Hematopoietic multipotent progenitor cell treated with erythropoietin and hydrocortisone succinate and interleukin-3 and kit ligand, for 6 days (in vitro differentiated cells): Measurements from ENCODE around the gene PPA1.
"Not testable (repeated sequence)": the region's sequence is repeated elsewhere in the genome, so short reads cannot be mapped to it uniquely, and the experiment has no call there.

ENCODE experiments used
- DNase-seq: peaks from one replicate; pipeline ENCODE4 v3.0.0-alpha.2; 2015

The PPA1 gene

DNA sequence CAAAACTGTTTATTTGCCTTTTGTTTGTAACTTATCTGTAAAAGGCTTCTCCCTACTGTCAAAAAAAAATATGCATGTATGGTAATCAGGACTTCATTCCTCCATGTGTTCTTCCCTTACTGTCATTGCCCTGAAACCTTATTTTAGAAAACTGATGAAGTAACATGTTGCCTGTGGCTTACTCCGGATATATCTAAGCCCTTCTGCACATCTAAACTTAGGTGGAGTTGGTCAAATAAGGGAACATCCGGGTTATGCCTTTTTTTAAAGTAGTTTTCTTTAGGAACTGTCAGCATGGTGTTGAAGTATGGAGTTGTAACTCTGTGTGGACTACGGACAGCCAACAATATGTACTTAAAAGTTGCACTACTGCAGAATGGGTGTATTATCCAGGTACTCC is 69.1 kb downstream of the PPA1 start:
- no peak for DNase-seq

DNA sequence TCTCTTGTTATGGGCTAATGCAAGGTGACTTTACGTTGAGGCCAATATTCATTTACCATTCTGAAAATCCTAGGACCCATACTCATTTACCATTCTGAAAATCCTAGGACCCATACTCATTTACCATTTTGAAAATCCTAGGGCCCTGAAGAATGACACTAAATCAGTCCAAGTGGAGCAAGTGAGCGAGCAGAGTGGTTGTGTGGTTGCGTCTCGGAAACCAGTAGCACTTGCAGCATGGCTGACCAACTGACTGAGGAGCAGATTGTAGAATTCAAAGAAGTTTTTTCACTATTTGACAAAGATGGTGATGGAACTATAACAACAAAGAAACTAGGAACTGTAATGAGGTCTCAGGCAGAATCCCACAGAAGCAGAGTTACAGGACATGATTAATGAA is 69.8 kb downstream of the PPA1 start:
- DNase-seq = no peak

DNA sequence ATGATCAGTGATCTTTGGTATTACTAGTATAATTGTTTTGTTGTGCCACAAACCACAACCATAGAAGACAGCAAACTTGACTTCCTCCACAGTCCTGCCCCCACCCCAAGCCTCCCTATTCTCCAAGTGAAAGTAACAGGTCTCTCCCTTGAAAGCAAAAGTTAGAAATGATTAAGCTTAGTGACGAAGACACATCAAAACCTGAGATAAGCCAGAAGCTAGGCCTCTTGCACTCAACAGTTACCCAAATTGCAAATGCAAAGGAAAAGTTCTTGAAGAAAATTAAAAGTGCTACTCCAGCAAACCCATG is 70.4 kb downstream of the PPA1 start:
- peak; percentile 24 for DNase-seq

DNA sequence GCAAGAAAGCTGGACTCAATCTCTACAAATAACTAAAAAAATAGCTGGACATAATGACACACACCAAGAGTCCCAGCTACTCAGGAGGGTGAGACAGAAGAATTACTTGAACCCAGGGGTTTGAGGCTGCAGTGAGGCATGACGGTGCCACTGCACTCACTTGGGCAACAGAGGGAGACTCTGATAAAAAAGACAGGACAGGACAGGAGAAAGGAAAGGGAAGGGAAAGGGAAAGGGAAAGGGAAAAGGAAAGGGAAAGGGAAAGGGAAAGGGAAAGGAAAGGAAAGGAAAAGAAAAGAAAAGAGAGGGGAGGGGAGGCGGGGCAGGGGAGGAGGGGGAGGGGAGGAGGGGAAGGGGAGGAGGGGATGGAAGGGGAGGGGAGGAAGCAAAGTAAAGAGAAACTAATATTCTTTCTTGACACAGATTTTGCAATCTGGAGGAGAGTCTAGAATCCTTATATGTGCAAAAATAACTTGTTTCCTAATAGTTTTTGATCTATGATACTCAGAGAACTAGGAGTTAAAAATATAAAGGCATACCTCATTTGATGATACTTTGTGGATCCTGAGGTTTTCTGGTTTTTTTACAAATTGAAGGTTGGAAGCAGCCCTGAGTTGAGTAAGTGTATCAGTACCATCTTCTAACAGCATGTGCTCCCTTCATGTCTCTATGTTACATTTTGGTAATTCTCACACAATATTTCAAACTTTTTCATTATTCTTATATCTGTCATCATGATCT is 70.9 kb downstream of the PPA1 start:
- no peak for DNase-seq

DNA sequence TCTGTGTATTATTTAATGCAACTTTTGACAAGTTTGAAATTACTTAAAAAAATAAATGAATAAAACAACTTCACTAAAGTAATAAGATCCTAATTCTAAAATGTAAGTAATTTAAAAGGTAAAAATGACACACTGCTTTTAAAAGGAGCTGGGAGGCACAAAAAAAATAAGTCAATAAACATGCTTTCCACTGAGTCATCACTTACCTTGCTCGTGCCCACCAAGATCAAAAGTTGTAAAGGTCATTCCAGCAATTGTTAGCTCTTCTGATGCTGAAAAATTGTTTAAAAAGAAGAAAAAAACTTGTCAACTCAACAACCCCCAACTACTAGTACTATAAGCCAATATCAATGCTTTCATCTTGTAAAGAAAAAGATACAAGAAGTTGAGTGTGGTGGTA is 72.4 kb downstream of the PPA1 start:
- no peak for DNase-seq

DNA sequence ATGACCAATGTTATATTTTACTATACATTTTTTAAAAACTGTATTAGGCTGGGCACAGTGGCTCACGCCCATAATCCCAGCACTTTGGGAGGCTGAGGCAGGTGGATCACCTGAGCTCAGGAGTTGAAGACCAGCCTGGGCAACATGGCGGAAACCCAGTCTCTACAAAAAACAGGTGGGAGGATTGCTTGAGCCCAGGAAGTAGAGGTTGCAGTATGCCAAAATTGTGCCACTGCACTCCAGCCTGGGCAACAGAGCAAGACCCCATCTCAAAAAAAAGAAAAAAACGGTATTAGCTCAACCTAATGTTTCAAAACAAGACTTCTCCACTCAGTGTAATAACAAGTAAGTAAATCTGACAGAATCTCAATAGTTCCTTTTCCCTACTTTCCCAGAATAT is 73.9 kb downstream of the PPA1 start:
- not testable (repeated sequence) for DNase-seq

DNA sequence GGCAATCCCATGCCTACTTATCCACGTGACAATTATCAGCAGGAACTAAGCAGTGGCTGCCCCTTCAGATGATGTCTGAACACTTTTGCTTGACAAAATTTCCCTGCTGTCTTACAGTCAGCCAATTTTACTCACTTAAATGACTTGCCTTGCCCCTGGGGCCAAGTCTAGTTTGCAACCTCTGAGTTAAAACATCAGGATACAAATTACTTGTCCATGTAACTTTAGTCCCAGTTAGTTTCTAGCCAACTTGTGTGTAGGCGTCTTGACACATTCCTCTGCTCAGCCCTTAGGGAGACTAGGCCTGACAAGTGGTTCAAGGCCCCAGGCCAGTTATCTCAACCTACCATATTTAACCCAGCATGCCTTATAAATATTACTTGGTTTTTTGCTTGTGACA is 75.1 kb downstream of the PPA1 start:
- no peak for DNase-seq

DNA sequence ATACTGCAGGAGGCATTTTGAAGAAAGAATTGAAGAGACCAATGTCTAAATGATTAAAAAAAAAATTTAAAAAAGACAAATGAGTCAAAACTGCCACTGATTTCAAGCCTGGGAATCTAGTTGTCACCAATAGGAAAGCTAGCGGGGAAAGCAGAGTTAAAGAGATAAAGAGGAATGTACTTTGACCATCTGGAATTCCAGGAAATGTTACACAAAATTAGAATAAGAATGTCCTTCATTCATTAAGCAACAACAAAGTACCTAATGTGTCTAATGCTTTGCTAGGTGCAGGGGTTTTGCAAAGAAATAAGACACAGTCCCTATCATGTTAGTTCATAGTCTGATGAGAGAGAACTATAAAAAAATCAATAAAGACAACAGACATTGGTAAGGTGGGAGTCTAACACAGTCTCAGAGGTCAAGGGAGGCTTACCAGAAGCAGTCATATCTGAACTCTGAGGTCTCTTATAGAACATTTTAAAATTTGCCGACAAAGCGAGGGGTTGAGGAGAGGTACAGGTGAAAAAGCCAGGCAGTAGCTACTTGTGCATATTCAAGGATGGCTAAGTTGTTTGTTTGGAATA is 77.9 kb downstream of the PPA1 start:
- no peak for DNase-seq
